GM18873 (cell line): ENCODE measurements around the gene MCM5.
"Not testable (repeated sequence)": the region's sequence is repeated elsewhere in the genome, so short reads cannot be mapped to it uniquely, and the experiment has no call there.

Source experiments
- ATAC-seq: cut with Tn5 transposase; IDR thresholded peaks from one replicate; pipeline ENCODE4 v1.9.1; 2021; ENCODE audit warnings: mild to moderate bottlenecking, moderate library complexity, moderate number of reproducible peaks; ENCODE audit not compliant: unreplicated experiment, low FRiP score

MCM5 gene

GRCh38 chr22:35378621-35379020, 21.3 kb upstream of the MCM5 start:
- no peak for ATAC-seq

DNA sequence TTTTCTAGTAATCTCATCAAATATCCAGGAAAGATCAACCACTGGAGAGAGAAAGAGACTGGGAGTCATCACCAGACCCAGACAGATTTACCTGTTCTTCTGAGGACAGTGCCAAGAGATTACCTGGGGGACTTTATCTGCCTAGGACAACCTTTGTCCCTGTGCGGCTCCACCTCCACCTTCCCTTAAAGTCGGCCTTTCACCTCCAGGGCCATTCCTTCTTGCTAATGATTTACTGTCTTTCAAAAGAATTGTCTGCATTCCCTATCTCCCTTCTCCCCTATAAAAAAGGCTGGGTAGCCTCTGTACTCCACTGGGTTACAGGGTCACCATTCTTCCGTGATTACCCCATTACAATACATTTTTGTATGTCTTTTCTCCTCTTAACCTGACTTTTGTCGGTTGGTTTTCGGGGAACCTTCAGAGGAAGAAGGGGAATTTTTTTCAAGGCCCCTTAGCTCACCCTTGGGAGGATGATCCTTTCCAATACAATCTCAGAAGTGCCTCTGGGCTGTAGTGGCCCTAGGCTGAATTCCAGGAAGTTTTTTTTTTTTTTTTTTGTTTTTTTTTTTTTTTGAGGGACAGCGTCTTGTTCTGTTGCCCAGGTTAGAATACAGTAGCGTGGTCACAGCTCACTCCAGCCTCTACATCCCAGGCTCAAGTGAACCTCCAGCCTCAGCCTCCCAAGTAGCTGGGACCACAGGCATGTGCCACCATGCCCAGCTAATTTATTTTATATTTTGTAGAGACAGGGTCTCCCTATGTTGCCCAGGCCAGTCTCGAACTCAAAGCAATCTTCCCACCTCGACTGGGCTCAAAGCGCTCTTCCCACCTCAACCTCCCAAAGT, 20.6 kb upstream of the MCM5 start:
- ATAC-seq: no peak

DNA sequence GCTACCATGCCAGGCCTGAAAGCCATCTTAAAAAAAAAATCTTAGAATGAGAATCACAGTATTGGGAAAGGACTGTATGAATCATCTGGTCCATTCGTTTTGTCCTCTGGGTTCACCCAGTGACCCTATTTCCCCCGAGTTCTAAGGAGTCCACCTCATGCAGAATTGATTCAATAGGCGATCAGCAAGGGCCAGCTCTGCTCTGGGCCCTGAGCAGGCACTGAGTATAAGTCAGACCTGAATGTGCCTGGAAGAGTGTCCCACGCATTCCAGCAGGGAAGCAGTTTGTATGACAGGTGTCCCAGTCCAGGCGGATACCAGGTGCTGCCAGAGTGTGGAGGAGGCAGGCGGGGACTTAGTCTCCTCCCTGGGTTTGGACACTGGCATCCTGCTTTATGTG, 19.9 kb upstream of the MCM5 start:
- ATAC-seq: no peak

GRCh38 chr22:35380537-35381423, 19.2 kb upstream of the MCM5 start, which contains the start of gene HMOX1:
HMOX1 (plus strand) TSS chr22:35381096; CDS start chr22:35381174, 78 bp downstream.
- no peak for ATAC-seq

GRCh38 chr22:35381424-35382009, 18.4 kb upstream of the MCM5 start:
- ATAC-seq: no peak

GRCh38 chr22:35383679-35384071, 16.3 kb upstream of the MCM5 start:
- no peak for ATAC-seq

- ATAC-seq: no peak
Measured at GRCh38 chr22:35384527-35384926, 15.4 kb upstream of the MCM5 start.

GRCh38 chr22:35384975-35385588, 14.9 kb upstream of the MCM5 start:
- no peak for ATAC-seq

- no peak for ATAC-seq
Measured at GRCh38 chr22:35386670-35387288, 13.2 kb upstream of the MCM5 start.

- ATAC-seq: no peak
Measured at GRCh38 chr22:35390933-35391332, 9.0 kb upstream of the MCM5 start.

DNA sequence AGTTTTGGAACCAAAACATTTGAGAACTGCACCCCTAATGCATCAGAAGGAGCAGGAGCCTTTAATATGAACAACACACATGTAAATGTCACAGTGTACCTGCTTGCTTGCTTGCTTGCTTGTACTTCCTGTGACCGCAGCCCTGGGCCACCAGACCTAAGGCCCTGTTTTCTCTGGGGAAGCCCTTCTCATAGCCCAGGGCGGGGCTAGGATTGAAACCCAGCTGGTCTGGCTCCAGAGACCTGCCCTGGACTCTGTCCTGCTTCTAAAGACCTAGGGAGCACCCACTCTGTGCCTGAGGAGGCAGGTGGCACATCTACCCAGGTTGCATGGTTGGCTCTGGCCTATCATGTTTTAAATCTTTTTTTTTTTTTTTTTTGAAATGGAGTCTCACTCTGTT, 7.6 kb upstream of the MCM5 start:
- no peak for ATAC-seq

DNA sequence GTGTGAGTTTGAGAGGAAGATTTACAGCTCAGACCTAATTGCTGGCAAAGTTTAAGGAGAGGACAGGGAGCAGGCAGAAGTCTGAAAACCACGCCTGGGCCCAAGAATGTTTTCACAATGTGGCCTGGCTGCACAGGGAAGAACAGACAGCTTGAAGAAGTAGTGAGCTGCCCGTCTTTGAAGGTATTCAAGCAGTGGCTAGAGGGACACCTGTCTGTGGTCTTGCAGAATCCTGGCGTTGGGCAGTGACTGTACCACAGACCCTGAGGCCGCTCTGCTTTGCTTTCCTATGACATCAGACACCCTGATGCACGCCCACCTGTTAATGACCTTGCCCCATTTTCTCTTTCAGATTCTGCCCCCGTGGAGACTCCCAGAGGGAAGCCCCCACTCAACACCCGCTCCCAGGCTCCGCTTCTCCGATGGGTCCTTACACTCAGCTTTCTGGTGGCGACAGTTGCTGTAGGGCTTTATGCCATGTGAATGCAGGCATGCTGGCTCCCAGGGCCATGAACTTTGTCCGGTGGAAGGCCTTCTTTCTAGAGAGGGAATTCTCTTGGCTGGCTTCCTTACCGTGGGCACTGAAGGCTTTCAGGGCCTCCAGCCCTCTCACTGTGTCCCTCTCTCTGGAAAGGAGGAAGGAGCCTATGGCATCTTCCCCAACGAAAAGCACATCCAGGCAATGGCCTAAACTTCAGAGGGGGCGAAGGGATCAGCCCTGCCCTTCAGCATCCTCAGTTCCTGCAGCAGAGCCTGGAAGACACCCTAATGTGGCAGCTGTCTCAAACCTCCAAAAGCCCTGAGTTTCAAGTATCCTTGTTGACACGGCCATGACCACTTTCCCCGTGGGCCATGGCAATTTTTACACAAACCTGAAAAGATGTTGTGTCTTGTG, 6.6 kb upstream of the MCM5 start:
- no peak for ATAC-seq

DNA sequence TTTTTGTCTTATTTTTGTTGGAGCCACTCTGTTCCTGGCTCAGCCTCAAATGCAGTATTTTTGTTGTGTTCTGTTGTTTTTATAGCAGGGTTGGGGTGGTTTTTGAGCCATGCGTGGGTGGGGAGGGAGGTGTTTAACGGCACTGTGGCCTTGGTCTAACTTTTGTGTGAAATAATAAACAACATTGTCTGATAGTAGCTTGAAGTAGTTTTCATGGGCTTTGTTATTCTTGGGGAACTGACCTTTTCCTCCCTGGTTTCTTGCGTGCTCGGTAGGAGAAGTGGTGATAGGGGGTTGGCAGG, 6.0 kb upstream of the MCM5 start:
- no peak for ATAC-seq

DNA sequence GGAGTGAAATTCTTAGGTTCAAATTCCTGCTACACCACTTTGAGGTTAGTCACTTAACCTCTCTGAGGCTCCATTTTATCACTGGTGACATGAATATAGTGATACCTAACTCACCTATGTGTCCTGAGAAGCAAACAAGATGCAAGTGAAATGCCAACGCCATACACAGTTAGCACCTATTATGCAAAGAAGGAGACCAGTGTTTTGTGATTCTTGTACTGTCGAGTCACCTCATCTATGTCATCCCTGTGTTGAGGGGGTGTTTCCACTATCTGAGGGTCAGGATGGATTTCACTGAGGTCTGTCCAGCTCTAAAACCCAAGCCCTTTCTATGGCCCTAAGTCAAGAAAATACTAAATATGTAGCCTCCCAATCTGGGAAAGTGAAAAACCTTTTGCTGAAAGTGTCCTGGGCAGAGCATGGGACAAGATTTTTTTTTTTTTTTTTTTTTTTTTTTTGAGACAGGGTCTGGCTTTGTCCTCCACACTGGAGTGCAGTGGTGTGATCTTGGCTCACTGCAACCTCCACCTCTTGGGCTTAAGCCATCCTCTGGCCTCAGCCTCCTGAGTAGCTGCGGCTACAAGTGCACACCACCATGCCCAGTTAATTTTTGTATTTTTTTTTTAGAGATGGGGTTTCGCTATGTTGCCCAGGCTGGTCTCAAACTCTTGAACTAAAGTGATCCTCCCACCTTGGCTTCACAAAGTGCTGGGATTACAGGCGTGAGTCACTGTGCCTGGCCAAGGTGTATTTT, 5.0 kb upstream of the MCM5 start:
- ATAC-seq: no peak

DNA sequence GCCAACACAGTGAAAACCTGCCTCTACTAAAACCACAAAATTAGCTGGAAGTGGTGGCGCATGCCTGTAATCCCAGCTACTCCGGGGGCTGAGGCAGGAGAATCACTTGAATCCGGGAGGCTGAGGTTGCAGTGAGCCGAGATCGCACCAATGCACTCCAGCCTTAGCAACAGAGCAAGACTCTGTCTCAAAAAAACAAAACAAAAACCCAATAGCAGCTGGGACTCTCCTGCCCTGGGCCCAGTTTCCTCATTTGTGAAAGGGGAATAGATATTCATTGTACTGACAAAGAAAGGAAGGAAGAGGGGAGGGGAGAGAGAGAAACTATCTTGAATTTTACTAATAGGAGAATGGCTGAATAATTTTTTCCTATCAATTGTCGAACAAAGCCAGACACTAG, 3.3 kb upstream of the MCM5 start:
- ATAC-seq: not testable (repeated sequence)

DNA sequence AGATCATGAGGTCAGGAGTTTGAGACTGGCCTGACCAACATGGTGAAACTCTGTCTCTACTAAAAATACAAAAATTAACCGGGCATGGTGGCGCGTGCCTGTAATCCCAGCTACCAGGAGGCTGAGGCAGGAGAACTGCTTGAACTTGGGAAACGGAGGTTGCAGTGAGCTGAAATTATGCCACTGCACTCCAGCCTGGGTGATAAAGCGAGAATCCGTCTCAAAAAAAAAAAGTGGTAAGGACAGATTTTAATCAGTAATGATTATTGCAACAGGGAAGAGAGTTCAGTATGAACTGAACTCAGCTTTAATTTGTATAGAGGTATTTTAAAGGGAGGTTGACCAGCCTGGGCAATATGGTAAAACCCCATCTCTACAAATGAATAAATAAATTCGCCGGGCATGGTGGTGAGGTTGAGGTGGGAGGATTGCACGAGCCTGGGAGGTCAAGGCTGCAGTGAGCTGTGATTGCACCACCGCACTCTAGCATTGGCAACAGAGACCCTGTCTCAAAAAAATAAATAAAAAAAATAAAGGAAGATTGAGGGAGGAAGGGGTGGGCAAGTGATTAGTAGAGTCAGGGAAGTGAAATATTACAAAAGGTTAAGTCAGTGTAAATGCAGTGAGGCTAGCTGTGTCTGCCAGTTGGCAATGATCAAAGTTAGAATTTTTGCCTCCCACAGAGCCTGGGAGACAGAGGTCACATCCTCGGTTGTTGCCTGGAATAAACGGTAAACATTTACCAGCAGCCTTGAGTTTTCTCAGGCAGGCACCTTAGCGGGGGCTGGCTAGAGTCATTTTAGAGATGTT, 2.6 kb upstream of the MCM5 start:
- ATAC-seq: no peak

DNA sequence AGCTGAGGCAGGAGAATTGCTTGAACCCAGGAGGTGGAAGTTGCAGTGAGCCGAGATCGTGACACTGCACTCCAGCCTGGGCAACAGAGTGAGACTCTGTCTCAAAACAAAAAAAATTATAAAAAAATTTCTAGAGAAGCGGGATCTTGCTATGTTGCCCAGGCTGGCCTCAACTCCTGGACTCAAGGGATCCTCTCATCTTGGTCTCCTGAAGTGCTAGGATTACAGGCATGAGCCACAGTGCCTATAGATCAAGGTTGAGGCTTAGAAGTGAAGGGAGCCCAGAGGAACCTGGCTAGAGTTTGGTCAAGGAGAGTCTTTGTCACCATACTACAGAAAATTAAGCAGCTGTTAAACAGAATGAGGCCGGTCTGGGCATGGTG, 1.4 kb upstream of the MCM5 start:
- ATAC-seq: no peak

DNA sequence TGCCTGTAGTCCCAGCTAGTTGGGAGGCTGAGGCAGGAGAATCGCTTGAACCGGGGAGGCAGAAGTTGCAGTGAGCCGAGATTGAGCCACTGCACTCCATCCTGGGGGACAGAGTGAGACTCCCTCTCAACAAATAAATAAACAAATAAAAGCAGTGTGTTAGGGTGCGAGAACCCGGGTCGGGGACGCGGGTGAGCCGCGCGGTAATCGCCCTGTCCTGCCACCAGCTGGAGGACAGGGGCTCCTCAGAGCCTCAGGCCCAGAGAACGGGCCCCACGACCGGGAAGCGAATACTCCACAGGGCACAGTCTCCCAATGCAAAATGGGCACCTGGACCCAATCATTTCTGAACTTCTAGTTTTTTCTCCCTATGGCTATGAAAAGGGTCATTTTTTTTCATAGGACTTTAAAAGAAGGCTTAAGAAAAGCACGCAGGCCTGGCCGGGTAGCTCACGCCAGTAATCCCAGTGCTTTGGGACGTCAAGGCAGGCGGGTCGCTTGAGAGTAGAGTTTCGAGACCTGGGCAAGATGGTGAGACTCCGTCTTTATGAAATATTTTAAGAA, 744 bp upstream of the MCM5 start:
- ATAC-seq: no peak
